ENCODE measurements around the gene MCHR1. TPM values are rescaled to one million over a fixed set of nuclear protein-coding genes. Genes with fewer than 3 reads are reported as not detected.

MCHR1 gene, protein sequence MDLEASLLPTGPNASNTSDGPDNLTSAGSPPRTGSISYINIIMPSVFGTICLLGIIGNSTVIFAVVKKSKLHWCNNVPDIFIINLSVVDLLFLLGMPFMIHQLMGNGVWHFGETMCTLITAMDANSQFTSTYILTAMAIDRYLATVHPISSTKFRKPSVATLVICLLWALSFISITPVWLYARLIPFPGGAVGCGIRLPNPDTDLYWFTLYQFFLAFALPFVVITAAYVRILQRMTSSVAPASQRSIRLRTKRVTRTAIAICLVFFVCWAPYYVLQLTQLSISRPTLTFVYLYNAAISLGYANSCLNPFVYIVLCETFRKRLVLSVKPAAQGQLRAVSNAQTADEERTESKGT
- not detected in 5 replicates for total RNA-seq (2022; extraction: Qiagen RNA extraction; ENCODE audit: low read depth)

DNA sequence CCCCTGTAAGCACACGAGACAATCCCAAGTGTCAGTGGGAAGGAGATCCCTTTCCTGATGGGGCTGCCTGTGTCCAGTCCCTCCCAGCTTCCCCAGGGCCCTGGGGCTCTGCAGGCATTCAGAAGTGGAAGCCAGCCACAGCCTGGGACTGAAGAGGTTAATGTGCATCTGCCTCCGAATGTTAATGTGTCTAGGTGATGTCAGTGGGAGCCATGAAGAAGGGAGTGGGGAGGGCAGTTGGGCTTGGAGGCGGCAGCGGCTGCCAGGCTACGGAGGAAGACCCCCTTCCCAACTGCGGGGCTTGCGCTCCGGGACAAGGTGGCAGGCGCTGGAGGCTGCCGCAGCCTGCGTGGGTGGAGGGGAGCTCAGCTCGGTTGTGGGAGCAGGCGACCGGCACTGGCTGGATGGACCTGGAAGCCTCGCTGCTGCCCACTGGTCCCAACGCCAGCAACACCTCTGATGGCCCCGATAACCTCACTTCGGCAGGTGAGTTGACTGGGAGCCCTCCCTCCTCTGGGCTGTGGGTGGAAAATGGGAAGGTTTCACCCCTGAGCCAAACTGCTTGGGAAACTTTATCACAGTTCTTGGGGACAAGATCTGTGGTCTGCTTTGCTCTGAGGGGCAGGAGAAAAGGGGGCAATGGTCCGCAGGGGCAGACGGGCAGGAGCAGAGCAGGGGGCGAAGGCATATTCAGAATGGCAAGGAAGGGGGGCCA lies at the start of gene MCHR1:
Gene MCHR1, plus strand, starts transcription at position 236 of the 715 bp plus-strand sequence. Its CDS starts 169 bp downstream, at position 405.

DNA sequence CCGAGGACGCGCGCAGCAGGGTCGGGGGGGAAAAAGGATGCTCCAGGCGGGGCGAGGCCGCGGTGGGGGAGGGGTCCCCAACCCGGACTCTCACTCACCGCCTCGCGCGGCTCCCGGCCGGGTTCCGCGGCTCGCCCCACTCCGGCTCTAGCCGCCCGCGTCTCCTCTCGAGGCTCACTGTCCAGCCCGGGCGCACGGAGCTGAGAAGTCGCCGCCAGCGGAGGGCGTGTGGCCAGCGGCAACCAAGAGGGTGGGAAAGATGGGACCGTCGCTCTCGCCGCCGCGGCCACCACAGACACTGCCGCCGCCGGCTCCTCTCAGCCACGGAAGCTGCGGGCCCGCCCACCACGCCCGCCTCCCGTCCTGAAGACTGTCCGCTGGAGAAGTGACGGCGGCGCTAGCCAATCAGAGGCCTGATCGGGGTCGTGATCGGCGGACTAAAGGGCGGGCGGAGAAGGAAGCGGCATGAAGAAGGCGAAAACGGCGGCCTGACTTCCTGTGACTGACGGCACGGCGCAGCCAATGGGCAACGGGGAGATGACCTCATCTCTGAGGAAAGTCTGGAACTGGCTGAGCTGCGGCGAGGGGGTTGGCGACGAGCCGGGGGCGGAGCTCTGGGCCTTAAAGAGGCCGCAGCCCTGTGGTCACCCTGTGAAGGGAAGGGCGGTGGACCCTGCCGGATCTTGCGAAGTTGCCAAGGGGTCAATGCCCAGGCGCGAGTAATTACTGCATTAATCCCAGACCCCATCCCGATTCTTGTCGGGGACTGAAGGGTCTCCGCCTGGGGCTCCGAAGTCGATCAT lies 42.7 kb upstream of the MCHR1 start, which contains the start of gene MRTFA:
Gene MRTFA, minus strand, starts transcription at position 340 of the 803 bp plus-strand sequence.

Other genes with a start within 250 kb of the MCHR1 start
- 36.3 to 44.4 TPM (median 39.0 TPM) in 5 replicates for gene MRTFA, start 42.8 kb upstream of the MCHR1 start, total RNA-seq (2022; extraction: Qiagen RNA extraction; ENCODE audit: low read depth)
- gene SLC25A17, start 139.9 kb downstream of the MCHR1 start, total RNA-seq (2022; extraction: Qiagen RNA extraction; ENCODE audit: low read depth): 22.2 to 25.0 TPM (median 23.0 TPM) in 5 replicates
- gene ST13, start 177.2 kb downstream of the MCHR1 start, total RNA-seq (2022; extraction: Qiagen RNA extraction; ENCODE audit: low read depth): 158 to 177 TPM (median 163 TPM) in 5 replicates
- 7.0 to 10.0 TPM (median 8.3 TPM) in 5 replicates for gene XPNPEP3, start 177.7 kb downstream of the MCHR1 start, total RNA-seq (2022; extraction: Qiagen RNA extraction; ENCODE audit: low read depth)
- gene DNAJB7, start 182.6 kb downstream of the MCHR1 start, total RNA-seq (2022; extraction: Qiagen RNA extraction; ENCODE audit: low read depth): not detected in 5 replicates

All from A549 treated with CpdA at 1 μM for 4 hours (cell line).